ENCODE results near the gene FIBCD1. TPM values are rescaled to one million over a fixed set of nuclear protein-coding genes. Genes with fewer than 3 reads are reported as not detected.

FIBCD1 gene
- total and polyA plus RNA-seq, 9 of the 15 experiments (the other 6 are each of a cell fraction or from before 2014, with no cell fraction given), result 0.53 to 1.2 (median 0.95) TPM; not detected in 4

GRCh38 chr9:130972957-130973685, 34.1 kb upstream of the FIBCD1 start:
- no TSS peak for BruUV-seq (replicated peaks)
- intact Hi-C loops (cut with micrococcal nuclease) (no loop called here), in situ Hi-C loops (cut with MboI) (no loop called here)
- peaks cover 58% of the 10 kb centered on the region for H4K20me1 ChIP-seq (replicated peaks; ENCODE audit: control insufficient read depth, insufficient read depth, low read length)
- H3K9me3 ChIP-seq (replicated peaks; ENCODE audit: control insufficient read depth, insufficient read depth, low read depth, low read length), result no peaks in the 10 kb centered on the region; the same call in 1 of the 2 replicates
- H2AFZ ChIP-seq (ENCODE audit: low read depth, low read length), result no peak overlapping the region
- no peak overlapping the region for H3K27ac ChIP-seq (ENCODE audit: extremely low read depth, low read depth, low read length)
- H3K27me3 ChIP-seq (ENCODE audit: control insufficient read depth in 2 of 2, insufficient read depth in 2 of 2, low read length in 2 of 2), result peaks cover 80 to 98% of the 10 kb centered on the region in 2 experiments
- DNase-seq (ENCODE audit: extremely low read depth in 1 of 4, low spot score in 3 of 4), result peak in 3 of 4 experiments; percentile 59 to 64 (median 63)
- H3K4me2 ChIP-seq (ENCODE audit: insufficient read depth, low read length), result no peak overlapping the region
- no peak overlapping the region for H3K4me3 ChIP-seq
- peak overlapping the region in 1 of 2 experiments; percentile 1; a peak in 1 of 4 replicates for H3K9ac ChIP-seq (ENCODE audit: insufficient read depth in 1 of 2, low read depth in 2 of 2, low read length in 2 of 2)
- ChIA-PET CTCF (ENCODE audit: low intra/inter-chr PET ratio) (no interaction called here), POLR2A (interaction anchor here (0.6 to 4.2 kb wide), 24 partner anchors 7 to 204 kb away, joined by 3 to 86 read pairs (median 5); partner anchors contain the start of gene LAMC3)
- no peaks in the 10 kb centered on the region for H3K79me2 ChIP-seq (ENCODE audit: control insufficient read depth, insufficient read depth, low read length)
- FAIRE-seq, result no peak
- no peaks in the 10 kb centered on the region for H3K36me3 ChIP-seq (ENCODE audit: control insufficient read depth, insufficient read depth, low read length)
- TF ChIP-seq, protein P1, sequence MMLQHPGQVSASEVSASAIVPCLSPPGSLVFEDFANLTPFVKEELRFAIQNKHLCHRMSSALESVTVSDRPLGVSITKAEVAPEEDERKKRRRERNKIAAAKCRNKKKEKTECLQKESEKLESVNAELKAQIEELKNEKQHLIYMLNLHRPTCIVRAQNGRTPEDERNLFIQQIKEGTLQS (IDR thresholded peaks at IDR 0.05), result no peak
- TF ChIP-seq, protein P1 (CRISPR knock-in tag; conservative IDR thresholded peaks at IDR 0.05), result 0 out of 2 replicates have a peak, but pooled peaks have one; percentile 26
- TF ChIP-seq, protein P2, sequence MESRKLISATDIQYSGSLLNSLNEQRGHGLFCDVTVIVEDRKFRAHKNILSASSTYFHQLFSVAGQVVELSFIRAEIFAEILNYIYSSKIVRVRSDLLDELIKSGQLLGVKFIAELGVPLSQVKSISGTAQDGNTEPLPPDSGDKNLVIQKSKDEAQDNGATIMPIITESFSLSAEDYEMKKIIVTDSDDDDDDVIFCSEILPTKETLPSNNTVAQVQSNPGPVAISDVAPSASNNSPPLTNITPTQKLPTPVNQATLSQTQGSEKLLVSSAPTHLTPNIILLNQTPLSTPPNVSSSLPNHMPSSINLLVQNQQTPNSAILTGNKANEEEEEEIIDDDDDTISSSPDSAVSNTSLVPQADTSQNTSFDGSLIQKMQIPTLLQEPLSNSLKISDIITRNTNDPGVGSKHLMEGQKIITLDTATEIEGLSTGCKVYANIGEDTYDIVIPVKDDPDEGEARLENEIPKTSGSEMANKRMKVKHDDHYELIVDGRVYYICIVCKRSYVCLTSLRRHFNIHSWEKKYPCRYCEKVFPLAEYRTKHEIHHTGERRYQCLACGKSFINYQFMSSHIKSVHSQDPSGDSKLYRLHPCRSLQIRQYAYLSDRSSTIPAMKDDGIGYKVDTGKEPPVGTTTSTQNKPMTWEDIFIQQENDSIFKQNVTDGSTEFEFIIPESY (CRISPR knock-in tag; IDR thresholded peaks at IDR 0.05), result no peak
- 3% methylated on average over 19 of the region's 19 CpGs for WGBS (ENCODE audit: insufficient coverage, low coverage, missing lambda C conversion rate)
- ATAC-seq, result peak; percentile 2
- H3K4me1 ChIP-seq (replicated peaks in 1 of 2; ENCODE audit: control insufficient read depth in 2 of 2, insufficient read depth in 2 of 2, low read length in 2 of 2), result peaks cover 0 to 20% of the 10 kb centered on the region in 2 experiments; a peak in 1 of 5 replicates
- H3K9me1 ChIP-seq (ENCODE audit: control insufficient read depth, insufficient read depth, low read length), result no peaks in the 10 kb centered on the region

All from K562 (cell line).